ENCODE results near the gene RAB29. TPM values are rescaled to one million over a fixed set of nuclear protein-coding genes. Genes with fewer than 3 reads are reported as not detected.
A peak's percentile ranks its signal among the peaks of the same experiment; 100 is the strongest.

Gene RAB29
- total RNA-seq, 1 donor from 2014 or later, result 10.0 TPM

DNA sequence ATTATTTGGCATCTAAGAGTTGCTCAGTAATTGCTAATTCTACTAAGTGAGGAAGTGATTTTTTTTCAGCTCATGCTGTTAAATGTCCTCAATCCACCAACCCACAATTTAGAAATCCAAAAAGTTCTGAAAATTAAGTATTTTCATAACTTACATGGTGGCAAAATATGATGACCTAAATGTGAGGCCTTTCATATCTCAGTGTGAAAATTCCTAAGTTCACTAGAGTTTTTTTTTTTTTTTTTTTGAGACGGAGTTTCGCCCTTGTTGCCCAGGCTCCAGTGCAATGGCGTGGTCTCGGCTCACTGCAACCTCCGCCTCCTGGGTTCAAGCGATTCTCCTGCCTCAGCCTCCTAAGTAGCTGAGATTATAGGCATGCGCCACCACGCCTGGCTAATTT, 30.9 kb downstream of the RAB29 start:
- no peak for DNase-seq (ENCODE audit: low read depth)
- TF ChIP-seq, protein P1, sequence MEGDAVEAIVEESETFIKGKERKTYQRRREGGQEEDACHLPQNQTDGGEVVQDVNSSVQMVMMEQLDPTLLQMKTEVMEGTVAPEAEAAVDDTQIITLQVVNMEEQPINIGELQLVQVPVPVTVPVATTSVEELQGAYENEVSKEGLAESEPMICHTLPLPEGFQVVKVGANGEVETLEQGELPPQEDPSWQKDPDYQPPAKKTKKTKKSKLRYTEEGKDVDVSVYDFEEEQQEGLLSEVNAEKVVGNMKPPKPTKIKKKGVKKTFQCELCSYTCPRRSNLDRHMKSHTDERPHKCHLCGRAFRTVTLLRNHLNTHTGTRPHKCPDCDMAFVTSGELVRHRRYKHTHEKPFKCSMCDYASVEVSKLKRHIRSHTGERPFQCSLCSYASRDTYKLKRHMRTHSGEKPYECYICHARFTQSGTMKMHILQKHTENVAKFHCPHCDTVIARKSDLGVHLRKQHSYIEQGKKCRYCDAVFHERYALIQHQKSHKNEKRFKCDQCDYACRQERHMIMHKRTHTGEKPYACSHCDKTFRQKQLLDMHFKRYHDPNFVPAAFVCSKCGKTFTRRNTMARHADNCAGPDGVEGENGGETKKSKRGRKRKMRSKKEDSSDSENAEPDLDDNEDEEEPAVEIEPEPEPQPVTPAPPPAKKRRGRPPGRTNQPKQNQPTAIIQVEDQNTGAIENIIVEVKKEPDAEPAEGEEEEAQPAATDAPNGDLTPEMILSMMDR (conservative IDR thresholded peaks at IDR 0.05; ENCODE audit: low read depth, low read length), result no peak

DNA sequence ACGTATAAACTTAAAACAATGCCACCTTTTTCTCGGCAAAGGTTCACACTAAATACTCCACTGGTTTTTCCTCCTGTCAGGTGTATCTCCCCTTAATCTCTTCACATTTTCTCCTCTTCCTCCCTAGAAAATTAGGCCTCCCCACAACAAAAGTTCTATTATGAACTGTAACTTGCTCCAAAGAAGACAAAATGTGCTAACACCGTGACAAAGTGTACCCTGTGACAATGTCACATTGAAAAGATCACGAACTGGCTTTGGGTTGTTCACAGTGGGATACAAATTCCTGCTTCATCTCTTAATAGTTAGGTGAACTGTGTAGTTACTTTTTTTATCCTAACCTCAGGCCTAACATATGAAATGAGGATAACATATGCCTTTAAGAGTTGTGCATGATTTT, 31.3 kb downstream of the RAB29 start:
- DNase-seq (ENCODE audit: low read depth), result no peak
- TF ChIP-seq, protein P1 (conservative IDR thresholded peaks at IDR 0.05; ENCODE audit: low read depth, low read length), result no peak
- peak overlapping the region; percentile 2 for H3K4me3 ChIP-seq (ENCODE audit: low read depth, low read length)

More for the DNA sequence above, 30.9 kb downstream of the RAB29 start:
- no peak overlapping the region for H3K4me3 ChIP-seq (ENCODE audit: low read depth, low read length)

DNA sequence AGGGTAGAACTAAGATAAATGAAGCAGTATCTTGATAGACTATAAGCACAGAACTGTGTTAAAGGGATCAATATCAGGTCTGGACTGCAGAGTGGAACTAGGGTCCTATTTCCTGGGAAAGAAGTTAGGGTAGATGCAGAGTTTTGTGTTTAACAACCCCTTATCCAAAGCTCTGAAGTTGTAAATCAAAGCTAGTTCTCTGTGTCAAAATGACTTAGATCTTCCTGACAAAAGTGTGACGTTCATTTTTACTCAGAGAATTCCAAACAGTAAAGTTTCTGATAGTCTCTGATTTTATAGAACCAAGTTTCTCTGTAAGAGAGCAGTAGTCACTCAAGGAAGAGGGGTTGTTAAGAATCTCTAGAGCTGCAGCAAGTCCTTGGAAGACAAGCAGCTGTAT, 33.6 kb downstream of the RAB29 start:
- TF ChIP-seq, protein P1 (conservative IDR thresholded peaks at IDR 0.05; ENCODE audit: low read depth, low read length), result no peak
- no peak for DNase-seq (ENCODE audit: low read depth)
- H3K4me3 ChIP-seq (ENCODE audit: low read depth, low read length), result no peak overlapping the region

- no peak overlapping the region for H3K4me3 ChIP-seq (ENCODE audit: low read depth, low read length)
- TF ChIP-seq, protein P1 (conservative IDR thresholded peaks at IDR 0.05; ENCODE audit: low read depth, low read length), result peak; percentile 38
- no peak for DNase-seq (ENCODE audit: low read depth)
Observed at GRCh38 chr1:205739348-205740160, 35.7 kb downstream of the RAB29 start.

GRCh38 chr1:205735218-205735617, 40.1 kb downstream of the RAB29 start:
- TF ChIP-seq, protein P1 (conservative IDR thresholded peaks at IDR 0.05; ENCODE audit: low read depth, low read length), result no peak
- no peak overlapping the region for H3K4me3 ChIP-seq (ENCODE audit: low read depth, low read length)
- DNase-seq (ENCODE audit: low read depth), result no peak

GRCh38 chr1:205733438-205734175, 41.7 kb downstream of the RAB29 start:
- TF ChIP-seq, protein P1 (conservative IDR thresholded peaks at IDR 0.05; ENCODE audit: low read depth, low read length), result no peak
- DNase-seq (ENCODE audit: low read depth), result no peak
- H3K4me3 ChIP-seq (ENCODE audit: low read depth, low read length), result no peak overlapping the region

Measured in epithelial cell of proximal tubule (primary cell).